Astrocyte (in vitro differentiated cells and primary cell): ENCODE results near the gene NUMA1.

Source experiments
- CTCF ChIP-seq: IDR thresholded peaks from 2 replicates; pipeline ENCODE4 v1.5.1; 2011; ENCODE audit warnings: low read depth, mild to moderate bottlenecking, inconsistent platforms, low read length, moderate library complexity; ENCODE audit not compliant: insufficient read depth
- EZH2 ChIP-seq: IDR thresholded peaks from 2 replicates; pipeline ENCODE4 v1.6.1; 2012; ENCODE audit warnings: mild to moderate bottlenecking, low read length, inconsistent platforms; ENCODE audit not compliant: insufficient read depth

GRCh38 chr11:71971680-71972079 is 108.7 kb downstream of the NUMA1 start:
- no peak for TF ChIP-seq CTCF
- TF ChIP-seq EZH2, result no peak
